Measurements from ENCODE around the gene ITGA11.
"Not testable (repeated sequence)": the region's sequence is repeated elsewhere in the genome, so short reads cannot be mapped to it uniquely, and the experiment has no call there.

The ITGA11 gene

GRCh38 chr15:68425428-68426060 lies 6.4 kb downstream of the ITGA11 start:
- DNase-seq, result no peak

- DNase-seq, result no peak
Measured at GRCh38 chr15:68424754-68425390, 7.1 kb downstream of the ITGA11 start.

GRCh38 chr15:68423359-68424296 lies 8.3 kb downstream of the ITGA11 start:
- DNase-seq, result no peak

GRCh38 chr15:68422403-68423145 lies 9.4 kb downstream of the ITGA11 start:
- DNase-seq, result not testable (repeated sequence)

- DNase-seq, result no peak
Measured at GRCh38 chr15:68421798-68422402, 10.1 kb downstream of the ITGA11 start.

GRCh38 chr15:68421115-68421551 lies 10.8 kb downstream of the ITGA11 start:
- DNase-seq, result no peak

- DNase-seq, result no peak
Measured at GRCh38 chr15:68420186-68420684, 11.7 kb downstream of the ITGA11 start.

GRCh38 chr15:68419301-68420175 lies 12.4 kb downstream of the ITGA11 start:
- no peak for DNase-seq

GRCh38 chr15:68418611-68419161 lies 13.3 kb downstream of the ITGA11 start:
- no peak for DNase-seq

GRCh38 chr15:68417897-68418296 lies 14.1 kb downstream of the ITGA11 start:
- no peak for DNase-seq

- no peak for DNase-seq
Measured at GRCh38 chr15:68417051-68417450, 14.9 kb downstream of the ITGA11 start.

GRCh38 chr15:68416158-68416535 lies 15.8 kb downstream of the ITGA11 start:
- no peak for DNase-seq

- no peak for DNase-seq
Measured at GRCh38 chr15:68415501-68416157, 16.3 kb downstream of the ITGA11 start.

GRCh38 chr15:68415061-68415460 lies 16.9 kb downstream of the ITGA11 start:
- DNase-seq, result no peak

- no peak for DNase-seq
Measured at GRCh38 chr15:68414591-68414990, 17.4 kb downstream of the ITGA11 start.

- DNase-seq, result no peak
Measured at GRCh38 chr15:68414206-68414555, 17.8 kb downstream of the ITGA11 start.

- no peak for DNase-seq
Measured at GRCh38 chr15:68413363-68414205, 18.4 kb downstream of the ITGA11 start.

- no peak for DNase-seq
Measured at GRCh38 chr15:68412218-68412617, 19.7 kb downstream of the ITGA11 start.
